GM21381 (cell line): ENCODE measurements around the gene CFAP54.

Source experiments
- ATAC-seq: cut with Tn5 transposase; IDR thresholded peaks from one replicate; pipeline ENCODE4 v1.9.1; 2021; ENCODE audit warnings: mild to moderate bottlenecking, moderate library complexity; ENCODE audit not compliant: unreplicated experiment

The CFAP54 gene

DNA sequence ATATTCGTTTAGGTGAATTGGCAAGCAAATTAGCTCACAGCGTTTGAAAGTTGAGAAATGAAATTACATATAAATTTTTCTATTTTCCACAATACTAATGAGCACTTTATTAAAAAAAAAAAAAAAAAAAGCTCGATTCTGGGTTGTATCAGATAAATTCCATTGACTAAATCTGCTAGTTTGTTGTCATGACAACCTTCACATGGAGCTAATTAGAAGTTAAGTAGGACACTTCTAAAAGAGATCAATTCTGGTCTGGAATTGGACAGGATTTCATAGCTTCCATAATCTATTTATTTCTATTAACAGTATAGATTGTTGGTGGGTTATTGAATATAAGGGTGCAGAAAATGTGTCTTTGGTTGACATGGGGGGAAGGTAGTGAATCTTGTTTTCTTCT, 332.2 kb downstream of the CFAP54 start:
- ATAC-seq: no peak

DNA sequence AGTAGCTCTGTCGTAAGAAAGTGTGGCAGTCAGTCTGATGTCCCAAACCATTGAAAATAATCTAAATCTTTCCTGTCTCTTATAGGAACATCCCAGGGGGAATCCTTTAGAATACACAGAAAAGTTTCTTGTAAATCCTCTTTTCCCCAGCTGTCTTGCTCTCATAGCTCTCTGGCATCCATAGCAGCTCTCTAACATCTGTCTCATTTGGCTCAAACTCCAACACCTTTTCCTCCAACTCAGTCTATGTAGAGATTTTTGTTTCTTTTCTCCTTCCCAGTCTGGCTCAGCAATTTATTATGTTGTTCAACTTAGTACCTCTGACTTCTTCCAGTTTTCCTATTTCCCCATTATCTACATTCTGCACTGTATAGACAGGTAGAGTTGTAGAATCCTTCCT, 333.3 kb downstream of the CFAP54 start:
- no peak for ATAC-seq

DNA sequence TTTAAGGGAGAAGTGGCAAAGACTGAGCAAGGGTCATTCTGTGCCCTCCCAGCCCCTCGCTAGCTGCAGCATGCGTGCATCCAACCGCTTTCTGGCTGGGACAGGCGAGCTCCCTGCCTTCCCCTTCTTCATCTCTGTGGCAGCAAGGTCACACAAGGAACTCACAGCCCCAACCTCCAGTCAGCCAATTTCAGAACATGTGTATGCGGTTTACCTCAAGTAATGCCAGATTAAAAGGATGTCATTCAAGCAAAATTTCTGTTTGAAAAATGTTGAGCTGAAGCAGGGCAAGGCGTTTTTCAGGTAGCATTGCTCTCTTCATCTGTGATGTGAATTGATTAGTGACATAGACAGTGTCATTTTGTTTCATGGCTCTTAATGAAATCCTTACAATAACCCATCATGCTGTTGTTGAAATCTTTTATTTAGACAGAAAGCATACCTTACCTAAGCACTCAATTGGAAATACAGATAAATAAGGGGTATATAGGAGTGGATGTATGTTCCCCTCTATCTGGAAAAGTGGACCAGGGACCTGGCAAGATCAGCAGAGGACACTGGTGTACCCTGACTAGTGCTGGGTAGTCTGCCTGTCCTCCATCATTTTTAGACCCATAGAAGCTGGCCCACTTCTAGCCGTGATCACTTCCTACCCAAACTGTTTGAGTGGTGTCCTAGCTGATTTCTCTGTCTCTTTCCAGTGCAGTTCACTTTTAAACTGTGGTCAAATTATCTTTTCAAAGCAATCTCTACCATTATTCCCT, 334.9 kb downstream of the CFAP54 start:
- ATAC-seq: no peak

DNA sequence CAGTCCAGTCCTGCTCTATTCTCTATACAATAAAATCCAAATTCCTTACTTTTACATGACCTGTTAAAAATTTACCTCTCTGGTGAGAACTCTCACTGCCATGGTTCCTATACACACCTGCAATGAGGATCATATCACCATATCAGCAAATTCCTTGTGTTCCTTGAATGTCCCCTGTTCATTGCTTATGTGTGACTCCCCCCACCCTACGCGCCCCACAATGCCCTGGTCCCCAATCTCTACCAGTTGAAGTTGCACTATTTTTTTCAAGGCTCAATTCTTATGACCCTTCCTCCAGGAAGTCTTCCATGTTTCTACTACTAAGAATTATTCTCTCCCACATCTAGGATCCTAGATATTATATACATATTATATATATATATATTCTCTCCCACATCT, 335.5 kb downstream of the CFAP54 start:
- ATAC-seq: no peak

DNA sequence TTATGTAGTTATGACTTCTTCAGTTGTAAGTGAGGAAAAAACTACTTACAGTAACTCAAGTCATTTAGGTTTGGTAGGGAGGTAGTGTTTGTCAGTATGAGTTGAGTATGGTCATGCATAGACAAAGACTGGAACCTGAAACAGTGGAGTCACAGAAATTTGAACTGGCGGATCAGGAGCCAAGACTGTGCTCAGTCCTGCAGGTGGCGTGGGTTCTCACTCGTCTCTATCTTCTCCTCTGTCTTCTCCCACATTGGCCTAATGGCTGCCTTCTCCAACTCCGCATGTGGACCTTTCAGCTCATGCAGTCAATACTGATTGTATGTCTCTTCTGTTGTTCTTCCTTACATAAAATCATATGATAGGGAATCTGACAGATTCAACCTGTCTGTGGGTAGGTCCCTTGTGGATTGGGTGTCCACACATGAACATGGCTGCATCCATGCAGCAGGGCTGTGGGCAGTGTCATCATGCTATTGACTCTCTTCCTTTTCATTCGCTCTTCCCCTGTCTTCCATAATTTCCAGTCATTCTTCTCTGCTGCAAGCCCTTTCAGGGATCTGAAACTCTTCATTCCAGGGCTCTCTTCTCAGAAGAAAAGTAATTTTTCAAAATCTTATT, 338.9 kb downstream of the CFAP54 start:
- no peak for ATAC-seq

DNA sequence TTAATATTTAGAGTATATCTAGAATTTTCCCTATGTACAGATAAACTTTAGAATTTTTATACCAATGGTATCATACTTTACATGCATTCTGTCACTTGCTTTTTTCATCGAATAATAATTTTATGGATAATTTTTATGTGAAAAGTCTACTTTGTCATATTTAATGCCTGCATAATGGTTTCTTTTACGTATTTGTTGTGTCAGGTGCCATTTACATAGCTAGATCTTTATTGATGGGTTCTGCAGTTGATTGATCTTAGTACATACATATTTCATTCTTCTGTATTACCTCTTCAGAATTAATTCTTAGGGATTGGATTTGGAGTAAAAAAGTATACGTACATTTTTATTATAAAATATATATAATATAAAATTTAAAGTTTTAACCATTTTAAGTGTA, 340.0 kb downstream of the CFAP54 start:
- ATAC-seq: no peak

DNA sequence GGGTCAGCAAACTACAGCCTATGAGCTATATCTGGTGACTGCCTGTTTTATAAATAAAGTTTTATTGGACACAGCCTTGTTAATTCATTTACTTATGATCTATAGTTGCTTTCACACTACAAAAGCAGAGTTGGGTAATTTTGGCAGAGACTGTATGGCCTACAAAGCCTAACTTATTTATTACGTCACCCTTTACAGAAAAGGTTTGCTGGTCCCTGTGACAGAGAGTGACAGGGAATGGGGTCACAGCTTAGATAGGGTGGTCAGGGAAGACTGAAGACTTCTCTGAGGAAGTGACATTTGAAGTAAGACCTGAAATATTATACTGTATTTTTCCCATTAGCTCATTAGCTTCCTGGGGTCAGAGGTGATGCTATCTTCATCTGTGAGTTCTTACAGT, 342.0 kb downstream of the CFAP54 start:
- no peak for ATAC-seq

DNA sequence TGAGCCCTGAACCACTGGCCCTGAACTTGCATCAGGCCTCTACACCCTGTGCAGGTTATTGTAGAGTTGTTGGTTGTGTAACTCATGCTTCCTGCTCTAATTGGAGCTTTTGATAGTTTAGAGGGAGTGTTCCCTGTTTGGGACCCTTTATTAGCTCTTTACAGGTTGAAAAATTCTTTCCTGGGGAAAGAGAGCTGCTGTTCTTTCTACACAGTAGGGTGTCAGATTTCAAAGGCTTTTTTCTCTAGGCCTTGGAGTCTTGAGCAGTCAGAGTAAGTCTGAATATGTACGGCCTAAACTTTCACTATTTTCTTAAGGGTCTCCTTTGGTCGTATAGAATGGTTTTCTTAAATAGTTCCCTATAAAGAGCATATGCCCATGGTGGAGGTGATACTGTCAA, 356.9 kb downstream of the CFAP54 start:
- no peak for ATAC-seq

DNA sequence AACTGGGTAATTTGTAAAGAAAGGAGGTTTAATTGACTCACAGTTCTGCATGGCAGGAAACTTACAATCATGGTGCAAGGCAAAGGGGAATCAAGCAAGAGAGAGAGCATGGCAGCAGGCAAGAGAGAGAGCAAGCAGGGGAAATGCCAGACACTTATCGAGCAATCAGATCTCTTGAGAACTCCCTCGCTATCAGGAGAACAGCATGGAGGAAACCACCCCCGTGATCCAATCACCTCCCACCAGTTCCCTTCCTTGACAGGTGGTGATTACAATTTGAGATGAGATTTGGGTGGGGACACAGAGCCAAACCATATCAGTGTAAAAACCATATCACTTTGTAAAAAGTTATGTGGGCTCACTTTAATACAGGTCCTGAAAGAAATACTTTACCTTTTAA, 361.3 kb downstream of the CFAP54 start:
- no peak for ATAC-seq

DNA sequence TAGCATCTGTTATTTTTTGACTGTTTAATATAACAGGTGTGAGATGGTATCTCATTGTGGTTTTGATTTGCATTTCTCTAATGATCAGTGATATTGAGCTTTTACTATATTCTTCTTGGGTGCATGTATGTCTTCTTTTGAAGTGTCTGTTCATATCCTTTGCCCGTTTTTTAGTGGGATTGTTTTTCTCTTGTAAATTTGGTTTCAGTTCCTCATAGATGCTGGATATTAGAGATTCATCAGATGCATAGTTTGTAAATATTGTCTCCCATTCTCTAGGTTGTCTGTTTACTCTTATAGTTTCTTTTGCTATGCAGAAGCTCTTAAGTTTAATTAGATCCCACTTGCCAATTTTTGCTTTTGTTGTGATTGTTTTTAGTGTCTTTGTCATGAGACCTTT, 368.8 kb downstream of the CFAP54 start:
- no peak for ATAC-seq

DNA sequence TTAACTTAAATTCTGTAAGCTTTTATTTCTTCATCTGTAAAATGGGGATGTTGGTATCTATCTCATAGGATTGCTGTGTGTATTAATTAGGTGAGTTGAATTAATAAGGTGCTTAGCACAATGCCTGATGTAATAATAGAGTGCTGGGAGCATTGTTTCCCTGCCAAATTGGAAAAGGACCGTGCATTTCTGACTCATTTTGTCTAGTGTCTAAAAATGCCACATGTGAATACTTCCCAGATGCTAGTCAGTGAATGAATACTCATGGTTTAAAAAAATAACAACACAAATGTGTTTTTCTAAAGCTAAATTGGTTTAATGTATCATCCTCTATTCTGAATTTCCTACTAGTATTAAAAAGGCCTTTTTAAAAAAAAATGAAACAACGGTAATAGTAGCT, 372.3 kb downstream of the CFAP54 start:
- no peak for ATAC-seq

DNA sequence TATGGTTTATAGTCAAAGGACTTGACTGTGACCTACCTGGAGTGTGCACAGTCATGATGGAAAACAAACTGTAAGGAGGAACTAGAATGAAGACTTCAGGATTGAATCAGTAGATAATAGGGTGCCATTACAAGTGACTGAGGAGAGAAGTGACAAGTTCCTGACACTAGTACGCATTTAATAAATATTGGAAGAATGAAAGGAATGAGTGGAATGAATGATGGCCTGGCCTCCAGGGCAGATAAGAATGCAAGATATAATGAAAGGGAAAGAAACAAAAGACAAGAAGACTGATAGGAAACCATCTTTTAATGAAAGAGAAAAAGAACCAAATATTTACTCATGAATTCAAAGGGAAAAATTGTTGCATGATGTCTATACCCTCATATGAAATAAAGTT, 372.9 kb downstream of the CFAP54 start:
- ATAC-seq: no peak

DNA sequence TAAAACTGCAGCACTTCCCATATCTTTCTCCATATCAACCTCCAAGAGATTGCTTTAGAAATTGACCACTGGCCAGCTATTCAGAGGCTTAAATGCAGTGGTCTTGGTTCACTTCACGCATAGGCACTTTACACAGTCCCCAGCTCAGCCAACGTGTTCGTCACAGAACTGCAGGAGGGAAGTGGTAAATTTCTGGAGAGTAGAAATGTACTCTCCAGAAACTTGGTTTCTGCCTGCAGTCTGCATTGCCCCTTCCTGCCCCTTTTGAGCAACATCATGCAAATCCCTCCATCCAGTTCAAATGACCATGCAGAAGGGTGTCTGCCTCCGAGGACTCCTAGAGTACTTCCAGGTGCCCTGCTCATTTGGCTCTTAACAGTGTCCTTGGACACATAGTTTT, 375.0 kb downstream of the CFAP54 start:
- ATAC-seq: no peak

DNA sequence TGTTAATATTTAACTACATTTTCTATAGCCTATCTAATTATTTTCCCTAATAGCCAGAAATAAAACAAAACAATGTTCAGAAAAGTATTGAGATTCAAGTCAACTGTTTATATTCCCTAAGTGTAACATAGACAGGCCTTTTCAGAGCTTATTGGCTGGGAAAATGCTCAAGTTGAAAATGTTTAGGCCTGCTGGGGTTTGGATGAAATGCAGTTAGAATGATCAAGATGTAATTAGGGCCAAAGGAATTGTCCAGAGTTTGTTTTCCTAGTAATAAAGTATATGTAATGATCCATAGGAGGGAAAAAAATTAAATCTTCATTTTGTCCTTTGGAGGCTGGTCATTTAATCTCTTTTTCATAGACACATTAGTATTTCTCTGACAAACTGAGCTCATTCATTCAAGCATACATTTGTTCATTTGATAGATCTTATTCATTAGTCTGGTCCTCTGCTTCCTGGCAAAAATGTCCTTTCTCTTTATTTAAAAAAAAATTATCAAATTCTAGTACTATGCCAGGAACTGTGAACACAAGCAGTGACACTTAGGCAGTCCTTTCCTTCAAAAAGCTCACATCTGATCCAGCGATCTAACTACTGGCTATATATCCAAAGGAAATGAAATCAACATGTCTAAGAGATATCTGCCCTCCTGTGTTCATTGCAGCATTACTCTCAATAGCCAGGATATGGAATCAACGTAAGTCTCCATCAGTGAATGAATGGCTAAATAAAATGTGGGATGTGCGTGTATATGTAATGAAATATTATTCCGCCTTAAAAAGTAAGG, 377.6 kb downstream of the CFAP54 start:
- ATAC-seq: no peak

DNA sequence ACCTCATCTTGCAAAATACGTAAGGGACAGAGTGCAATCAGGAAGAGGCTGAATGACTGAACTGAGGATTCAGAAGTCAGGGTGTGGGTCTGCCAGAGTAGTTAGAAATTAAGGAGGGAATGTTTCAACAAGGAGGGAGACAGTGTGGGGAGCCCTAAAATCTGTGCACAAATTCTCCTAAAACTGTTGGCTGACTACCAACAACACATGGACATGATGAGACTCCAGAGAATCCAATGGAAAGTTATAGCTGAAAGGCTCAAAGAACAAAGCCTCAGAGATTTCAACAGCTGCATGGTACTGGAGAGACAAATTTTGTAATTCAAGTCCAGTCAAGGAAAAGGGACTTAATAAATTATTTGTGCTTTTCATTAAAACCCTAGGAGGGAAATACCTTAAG, 381.6 kb downstream of the CFAP54 start:
- ATAC-seq: no peak

DNA sequence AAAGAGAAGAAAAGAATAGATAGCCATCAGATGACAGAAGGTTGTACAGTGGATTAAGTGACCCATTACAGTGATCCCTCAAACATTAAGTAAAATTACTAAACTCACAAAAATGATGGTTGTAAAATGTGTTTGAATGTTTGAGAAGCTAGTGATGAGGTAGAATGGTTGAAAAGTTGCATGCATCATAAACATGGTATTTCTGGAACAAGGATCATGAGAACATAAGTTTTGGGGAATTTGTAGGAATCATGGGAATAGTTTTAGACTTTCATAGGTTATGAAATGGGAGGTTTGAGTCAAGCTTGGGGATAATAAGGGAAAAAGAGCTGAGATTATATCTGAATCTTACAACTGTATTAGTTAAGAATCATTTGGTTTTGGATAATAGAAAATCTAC, 383.6 kb downstream of the CFAP54 start:
- ATAC-seq: no peak

DNA sequence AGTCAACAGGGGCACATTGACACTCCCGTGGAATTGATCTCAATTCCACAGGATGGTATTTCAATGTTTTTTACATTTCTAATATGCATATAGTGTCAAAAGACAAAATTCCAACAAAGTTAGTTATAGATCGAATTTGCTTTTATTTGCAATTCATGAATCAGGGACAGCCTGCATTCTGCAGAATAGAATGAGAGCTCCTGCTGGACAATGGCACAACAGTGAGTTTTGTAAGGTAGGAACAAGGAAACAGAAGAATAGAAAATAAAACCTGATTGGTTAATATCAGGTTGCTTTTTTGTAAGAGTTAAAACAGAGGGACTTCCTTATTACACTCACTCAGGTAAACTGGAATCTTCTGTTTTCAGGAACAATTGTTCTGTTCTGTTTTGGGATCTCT, 384.8 kb downstream of the CFAP54 start:
- ATAC-seq: no peak

DNA sequence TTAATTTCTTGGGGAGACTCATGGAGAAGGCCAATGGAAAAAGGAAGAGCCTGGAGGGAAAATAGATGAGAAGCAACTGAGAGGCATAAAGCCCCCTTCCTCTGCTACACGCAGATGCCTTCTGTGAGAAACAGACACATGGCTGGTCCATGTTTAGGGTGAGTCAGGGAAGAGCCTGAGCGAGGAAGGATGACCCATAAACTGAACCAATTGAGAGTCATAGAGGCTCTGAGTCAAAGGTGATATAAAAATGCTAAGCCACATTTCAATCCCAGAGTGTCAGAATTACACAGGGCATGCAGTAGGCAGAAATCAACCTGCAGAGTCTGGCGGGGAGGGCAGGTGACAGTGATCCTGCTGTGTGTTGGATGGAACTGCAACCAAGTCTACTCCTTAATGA, 387.6 kb downstream of the CFAP54 start:
- no peak for ATAC-seq

DNA sequence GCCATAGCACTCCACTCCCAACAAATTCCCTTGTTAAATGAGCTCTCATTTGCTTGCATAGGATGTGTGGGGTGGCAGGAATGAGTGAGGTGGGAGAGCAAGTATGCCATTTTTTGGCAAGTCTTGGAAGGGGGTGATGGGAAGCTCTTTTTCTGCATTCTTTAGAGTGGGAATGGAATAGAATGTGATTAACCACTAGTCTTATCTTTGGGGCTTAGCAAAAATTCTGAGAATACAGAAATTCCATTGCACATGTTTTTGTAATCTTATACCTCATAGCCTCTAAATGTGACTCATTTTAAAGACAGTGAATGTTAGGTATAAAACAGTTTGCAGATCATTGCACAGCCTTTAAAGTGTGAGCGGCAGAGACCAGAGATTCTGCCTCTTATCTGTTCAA, 389.3 kb downstream of the CFAP54 start:
- no peak for ATAC-seq

DNA sequence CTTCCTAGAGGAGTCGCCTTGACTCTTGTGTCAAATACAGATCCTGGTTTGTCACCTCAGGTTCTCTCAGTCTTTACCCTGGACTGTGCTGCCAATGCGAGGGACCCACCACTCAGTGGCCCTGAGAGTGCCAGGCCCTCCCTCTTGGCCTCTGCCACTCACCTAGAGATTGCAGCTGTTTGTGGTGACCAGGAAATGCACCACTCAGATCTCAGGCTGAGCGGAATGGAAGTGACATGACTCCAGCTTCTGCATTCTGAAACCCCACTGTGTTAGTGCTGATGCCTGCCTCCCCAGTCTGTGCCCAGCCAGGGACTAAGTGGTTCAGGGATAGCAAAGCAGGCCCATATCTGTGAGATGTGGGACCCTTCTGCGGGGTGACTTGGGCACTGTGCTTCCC, 389.9 kb downstream of the CFAP54 start:
- no peak for ATAC-seq

DNA sequence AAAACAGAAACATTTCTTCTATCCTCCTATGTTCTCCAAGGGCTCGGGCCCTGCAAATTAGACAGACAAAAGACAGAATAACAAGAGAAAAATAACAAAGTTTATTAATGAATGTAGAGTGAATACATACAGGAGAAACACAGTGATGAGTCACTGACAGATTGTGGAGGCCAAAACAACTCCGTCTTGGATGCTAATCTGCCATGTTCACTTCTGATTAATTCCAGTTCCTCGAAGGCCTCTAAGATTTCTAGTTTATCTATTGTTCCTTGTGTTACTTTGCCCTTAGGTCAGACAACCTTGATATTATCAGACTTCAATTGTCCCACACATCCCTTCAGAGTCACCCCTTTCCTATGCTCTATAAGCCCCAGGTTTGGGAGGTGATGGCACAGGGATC, 390.8 kb downstream of the CFAP54 start:
- ATAC-seq: no peak

DNA sequence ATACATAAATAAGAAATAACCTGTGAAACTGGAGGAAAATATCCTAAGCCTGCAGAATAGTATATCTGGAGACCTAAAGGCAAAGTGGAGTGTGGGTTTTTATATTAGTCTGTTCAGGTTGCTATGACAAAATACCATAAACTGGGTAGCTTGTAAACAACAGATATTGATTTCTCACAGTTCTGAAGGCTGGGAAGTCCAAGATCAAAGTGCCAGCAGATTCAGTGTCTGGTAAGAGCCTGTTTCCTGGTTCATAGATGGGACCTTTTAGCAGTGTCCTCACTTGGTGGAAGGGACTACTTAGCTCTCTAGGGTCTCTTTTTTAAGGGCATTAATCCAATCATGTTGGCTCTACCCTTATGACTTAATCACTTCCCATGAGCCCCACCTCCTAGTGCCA, 392.2 kb downstream of the CFAP54 start:
- no peak for ATAC-seq
